H1 (cell line): ENCODE results near the gene HERC5. TPM values are rescaled to one million over a fixed set of nuclear protein-coding genes. Genes with fewer than 3 reads are reported as not detected.

Source experiments
- CHD7 ChIP-seq: fragments of 300-600 bp; sonication (generic); IDR thresholded peaks from 2 replicates; pipeline ENCODE4 v1.7.1; 2012; ENCODE audit warnings: low read length, moderate library complexity, mild to moderate bottlenecking, inconsistent platforms; ENCODE audit not compliant: insufficient replicate concordance
- polyA plus RNA-seq, 7 experiments: library from polyadenylated mRNA; depleted of rRNA in 3 of 7; stranded (reverse) in 5 of 7; unstranded in 2 of 7; fragments of >200 nt in 5 of 7; fragments of 200-250 nt in 2 of 7; gene quantifications; 1 replicate in 5 of 7; 2 replicates in 1 of 7; 4 replicates in 1 of 7; pipeline versions ENCODE4 v1.2.1 to v1.2.3, GENCODE V29; 2011 to 2013; ENCODE audit warnings: missing spikeins in 2 of 7, mixed read lengths in 2 of 7
- total RNA-seq: library from RNA; stranded (reverse); fragmentation: NEBNext Ultra II Directional; extraction: Animal tissue kit (Norgen Biotek cat#: 25700); gene quantifications from 2 replicates; pipeline ENCODE4 v1.2.1, GENCODE V29; 2021

The HERC5 gene
- total and polyA plus RNA-seq, 2 of the 8 experiments (the other 6 are each of a cell fraction or from before 2014, with no cell fraction given), result 6.6 to 20.7 TPM

DNA sequence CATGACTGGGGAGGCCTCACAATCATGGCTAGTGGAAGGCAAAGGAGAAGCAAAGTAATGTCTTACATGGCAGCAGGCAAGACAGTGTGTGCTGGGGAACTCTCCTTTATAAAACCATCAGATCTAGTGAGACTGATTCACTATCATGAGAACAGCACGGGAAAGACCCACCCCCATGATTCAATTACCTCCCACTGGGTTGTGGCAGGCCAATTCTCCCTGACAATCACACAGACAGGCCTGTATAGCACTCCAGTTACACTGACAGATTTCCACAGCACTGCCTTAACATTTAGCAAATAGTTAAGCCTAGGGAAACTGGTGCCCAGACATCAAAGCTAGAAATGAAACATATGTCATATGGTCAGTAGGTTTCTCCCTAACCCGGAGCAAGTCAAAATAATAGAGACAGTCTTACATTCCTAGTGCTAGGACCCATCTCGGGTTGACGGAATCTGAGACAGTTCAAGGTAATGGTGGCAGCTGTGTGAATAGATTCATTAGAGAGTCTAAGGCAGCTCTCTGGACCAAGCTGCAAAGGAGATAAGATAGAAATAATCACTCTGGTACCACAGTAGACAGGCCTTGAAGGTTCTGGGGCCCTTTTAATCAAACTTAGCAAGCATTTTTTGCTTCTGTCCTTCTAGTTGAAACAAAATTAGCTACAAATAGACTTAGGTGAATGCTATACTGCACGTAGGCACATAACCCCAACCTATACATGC lies 9.4 kb upstream of the HERC5 start (continued):
- TF ChIP-seq CHD7, result no peak
